H1 (cell line): ENCODE results near the gene SDSL. TPM values are rescaled to one million over a fixed set of nuclear protein-coding genes. Genes with fewer than 3 reads are reported as not detected.

ENCODE experiments used
- CTCF ChIA-PET: fragments of 300-600 bp; sonication (Branson Sonifier 250); formaldehyde crosslinking; loops from one replicate; lab custom pipeline; 2021; ENCODE audit not compliant: partially characterized antibody; lab: Charles Lee
- POLR2A ChIA-PET: fragments of 300-600 bp; sonication (Branson Sonifier 250); formaldehyde crosslinking; loops from one replicate; lab custom pipeline; 2021; ENCODE audit warnings: inconsistent platforms; ENCODE audit not compliant: partially characterized antibody; lab: Charles Lee
- DNase-seq, 2 experiments: peaks; one replicate each; pipeline versions ENCODE4 v3.0.0 to v3.0.0-alpha.2; 2010 to 2022; ENCODE audit warnings: low spot score in 2 of 2, low read depth in 1 of 2, mixed read lengths in 1 of 2
- FAIRE-seq: peaks from 2 replicates; lab custom pipeline; 2011; peaks lifted over from hg19 to GRCh38; lab: Jason Lieb, UNC
- H2AFZ ChIP-seq: 2 replicates; pipeline ENCODE4 v1.8.1; 2012; ENCODE audit warnings: low read length, inconsistent platforms
- H2AK5ac ChIP-seq: 2 replicates; pipeline ENCODE4 v1.6.1; 2013; ENCODE audit warnings: low read depth, low read length
- H2BK120ac ChIP-seq: replicated peaks from 2 replicates; pipeline ENCODE3; 2013; ENCODE audit warnings: low read depth, low read length, inconsistent platforms
- H2BK12ac ChIP-seq: 2 replicates; pipeline ENCODE4 v1.6.1; 2013; ENCODE audit warnings: low read depth, low read length
- H2BK15ac ChIP-seq: 2 replicates; pipeline ENCODE4 v1.6.1; 2013; ENCODE audit warnings: low read length
- H2BK20ac ChIP-seq: 2 replicates; pipeline ENCODE4 v1.6.1; 2013; ENCODE audit warnings: low read length
- H2BK5ac ChIP-seq: 2 replicates; pipeline ENCODE4 v1.6.1; 2013; ENCODE audit warnings: low read depth, low read length
- H3K14ac ChIP-seq: 2 replicates; pipeline ENCODE4 v1.6.1; 2013; ENCODE audit warnings: inconsistent platforms; ENCODE audit not compliant: insufficient read length
- H3K18ac ChIP-seq: 2 replicates; pipeline ENCODE4 v1.6.1; 2013; ENCODE audit warnings: low read length; ENCODE audit errors: extremely low read depth
- H3K23ac ChIP-seq: 2 replicates; pipeline ENCODE4 v1.6.1; 2013; ENCODE audit warnings: inconsistent platforms; ENCODE audit not compliant: insufficient read length
- H3K23me2 ChIP-seq: 2 replicates; pipeline ENCODE4 v1.6.1; 2013; ENCODE audit warnings: low read depth, low read length
- H3K27ac ChIP-seq: 2 replicates; pipeline ENCODE4 v1.6.1; 2011; ENCODE audit warnings: low read depth, low read length, inconsistent platforms
- H3K27me3 ChIP-seq, 4 experiments: replicated peaks in 1 of 4; 1 replicate in 1 of 4; 2 replicates in 3 of 4; pipeline versions ENCODE4 v1.6.1 to v1.8.1; 2011 to 2013; ENCODE audit warnings: low read length in 3 of 4, mild to moderate bottlenecking in 3 of 4, inconsistent platforms in 2 of 4, mixed read lengths in 2 of 4, moderate library complexity in 1 of 4; ENCODE audit not compliant: control insufficient read depth in 3 of 4, insufficient read depth in 3 of 4; ENCODE audit errors: extremely low read depth in 1 of 4
- H3K36me3 ChIP-seq, 4 experiments: 2 replicates each; pipeline versions ENCODE4 v1.6.1 to v1.8.1; 2011 to 2013; ENCODE audit warnings: mild to moderate bottlenecking in 4 of 4, low read length in 3 of 4, moderate library complexity in 2 of 4, control low read depth in 1 of 4, inconsistent platforms in 1 of 4; ENCODE audit not compliant: insufficient read depth in 4 of 4, control insufficient read depth in 2 of 4
- H3K4ac ChIP-seq: replicated peaks from 2 replicates; pipeline ENCODE3; 2013; ENCODE audit warnings: low read length, low read depth, mixed read lengths, inconsistent platforms; ENCODE audit not compliant: insufficient read length
- H3K4me1 ChIP-seq, 4 experiments: replicated peaks in 1 of 4; 1 replicate in 1 of 4; 2 replicates in 3 of 4; pipeline versions ENCODE4 v1.6.1 to v1.8.1; 2011 to 2013; ENCODE audit warnings: low read length in 3 of 4, inconsistent platforms in 2 of 4, mixed read lengths in 1 of 4; ENCODE audit not compliant: insufficient read depth in 4 of 4, control insufficient read depth in 3 of 4
- H3K4me2 ChIP-seq, 2 experiments: 2 replicates each; pipeline versions ENCODE4 v1.6.1 to v1.8.1; 2011 to 2013; ENCODE audit warnings: low read depth in 2 of 2, low read length in 2 of 2, control low read depth in 1 of 2, inconsistent platforms in 1 of 2, mild to moderate bottlenecking in 1 of 2; ENCODE audit not compliant: insufficient read depth in 1 of 2
- H3K4me3 ChIP-seq, 4 experiments: fragments of 200-600, 300-600 bp in 1 of 4; sonication (generic), shearing (Covaris generic), sonication (Bioruptor Twin) in 1 of 4; 2 replicates each; pipeline versions ENCODE4 v1.5.1 to v1.8.1; 2011 to 2016; ENCODE audit warnings: low read length in 4 of 4, low read depth in 3 of 4, control low read depth in 2 of 4, inconsistent platforms in 2 of 4, mild to moderate bottlenecking in 2 of 4, mixed read lengths in 1 of 4, moderate library complexity in 1 of 4; ENCODE audit not compliant: insufficient read depth in 2 of 4; ENCODE audit errors: extremely low read depth in 1 of 4
- H3K56ac ChIP-seq: replicated peaks from 2 replicates; pipeline ENCODE3; 2013; ENCODE audit warnings: low read depth, mild to moderate bottlenecking, mixed read lengths, low read length, inconsistent platforms; ENCODE audit not compliant: insufficient read length
- H3K79me1 ChIP-seq: 2 replicates; pipeline ENCODE4 v1.6.1; 2013; ENCODE audit warnings: low read depth, low read length, control low read depth
- H3K79me2 ChIP-seq, 2 experiments: 2 replicates each; pipeline versions ENCODE4 v1.6.1 to v1.8.1; 2012 to 2013; ENCODE audit warnings: low read length in 2 of 2, mild to moderate bottlenecking in 2 of 2, inconsistent platforms in 1 of 2; ENCODE audit not compliant: insufficient read depth in 2 of 2, control insufficient read depth in 1 of 2
- H3K9ac ChIP-seq, 4 experiments: replicated peaks in 1 of 4; 1 replicate in 1 of 4; 2 replicates in 3 of 4; pipeline versions ENCODE4 v1.6.1 to v1.8.1; 2011 to 2013; ENCODE audit warnings: low read depth in 3 of 4, low read length in 3 of 4, control low read depth in 2 of 4, mild to moderate bottlenecking in 2 of 4, moderate library complexity in 2 of 4, inconsistent platforms in 1 of 4; ENCODE audit errors: extremely low read depth in 1 of 4
- H3K9me3 ChIP-seq, 2 experiments: 2 replicates each; pipeline versions ENCODE4 v1.6.1 to v1.8.1; 2012 to 2013; ENCODE audit warnings: mild to moderate bottlenecking in 2 of 2, moderate library complexity in 2 of 2, control low read depth in 1 of 2, inconsistent platforms in 1 of 2, low read depth in 1 of 2, low read length in 1 of 2, mixed read lengths in 1 of 2; ENCODE audit not compliant: insufficient read depth in 2 of 2
- H4K20me1 ChIP-seq, 2 experiments: replicated peaks in 1 of 2; 2 replicates each; pipeline versions ENCODE3 to v1.8.1; 2011 to 2013; ENCODE audit warnings: inconsistent platforms in 2 of 2, low read length in 2 of 2, mild to moderate bottlenecking in 1 of 2; ENCODE audit not compliant: insufficient read depth in 2 of 2, control insufficient read depth in 1 of 2
- H4K5ac ChIP-seq: 2 replicates; pipeline ENCODE4 v1.6.1; 2013; ENCODE audit warnings: low read length, low read depth, mixed read lengths, inconsistent platforms; ENCODE audit not compliant: insufficient read length
- H4K8ac ChIP-seq: 2 replicates; pipeline ENCODE4 v1.8.0; 2013; ENCODE audit warnings: mild to moderate bottlenecking, moderate library complexity, low read length, inconsistent platforms; ENCODE audit not compliant: insufficient read depth; ENCODE audit errors: extremely low read depth
- H4K91ac ChIP-seq: replicated peaks from 2 replicates; pipeline ENCODE3; 2013; ENCODE audit warnings: low read length, mixed read lengths, inconsistent platforms; ENCODE audit not compliant: insufficient read length
- EP300 ChIP-seq, 2 experiments: IDR thresholded peaks; 1 replicate in 1 of 2; 2 replicates in 1 of 2; pipeline ENCODE4 v1.6.1; 2011 to 2012; ENCODE audit warnings: low read depth in 2 of 2, low read length in 2 of 2, mild to moderate bottlenecking in 2 of 2, borderline replicate concordance in 1 of 2, inconsistent platforms in 1 of 2, moderate library complexity in 1 of 2
- GABPA ChIP-seq: IDR thresholded peaks from 2 replicates; pipeline ENCODE4 v1.6.1; 2011; ENCODE audit warnings: mild to moderate bottlenecking, low read length, moderate library complexity, borderline replicate concordance; ENCODE audit not compliant: insufficient read depth
- KDM4A ChIP-seq: IDR thresholded peaks from one replicate; pipeline ENCODE4 v1.7.1; 2012; ENCODE audit warnings: low read depth, mild to moderate bottlenecking, moderate library complexity, low read length, inconsistent platforms; ENCODE audit not compliant: severe bottlenecking
- POLR2A ChIP-seq, 2 experiments: IDR thresholded peaks; 1 replicate in 1 of 2; 2 replicates in 1 of 2; pipeline ENCODE4 v1.6.1; 2011; ENCODE audit warnings: low read depth in 2 of 2, low read length in 2 of 2, mild to moderate bottlenecking in 2 of 2; ENCODE audit errors: control extremely low read depth in 1 of 2
- RNF2 ChIP-seq: fragments of 200-900, 300-1000 bp; sonication (generic); IDR thresholded peaks from 2 replicates; pipeline ENCODE4 v1.7.1; 2016; ENCODE audit warnings: borderline replicate concordance, low read depth, mild to moderate bottlenecking, antibody characterized with exemption, low read length; ENCODE audit not compliant: poor library complexity, severe bottlenecking; ENCODE audit errors: missing control alignments
- SAP30 ChIP-seq: fragments of 300-600 bp; sonication (generic); IDR thresholded peaks from 2 replicates; pipeline ENCODE4 v1.7.1; 2012; ENCODE audit warnings: low read length, moderate library complexity, mild to moderate bottlenecking, inconsistent platforms; ENCODE audit not compliant: insufficient read depth, insufficient replicate concordance
- SIX5 ChIP-seq: IDR thresholded peaks from 2 replicates; pipeline ENCODE4 v1.6.1; 2011; ENCODE audit warnings: mild to moderate bottlenecking, low read depth, low read length
- SRF ChIP-seq: IDR thresholded peaks from 2 replicates; pipeline ENCODE4 v1.6.1; 2011; ENCODE audit warnings: mild to moderate bottlenecking, low read depth, low read length, moderate library complexity
- TBP ChIP-seq: IDR thresholded peaks from 2 replicates; pipeline ENCODE4 v1.6.1; 2011; ENCODE audit warnings: low read depth, low read length, improper control_type of control experiment
- YY1 ChIP-seq: IDR thresholded peaks from 2 replicates; pipeline ENCODE4 v1.6.1; 2011; ENCODE audit warnings: low read depth, mild to moderate bottlenecking, low read length
- WGBS, 2 experiments: shearing (Covaris generic) in 1 of 2; methylation state at CpG; one replicate each; pipeline versions ENCODE4 v1.1.6 to v1.1.7; 2013 to 2015; ENCODE audit warnings: low lambda C conversion rate in 2 of 2, mixed read lengths in 2 of 2, inconsistent platforms in 1 of 2, low coverage in 1 of 2, missing lambda C conversion rate in 1 of 2; ENCODE audit not compliant: insufficient replicate concordance in 2 of 2, insufficient coverage in 1 of 2, insufficient read length in 1 of 2; ENCODE audit errors: extremely low coverage in 1 of 2, missing lambda C conversion rate in 1 of 2; 5-methylcytosine and 5-hydroxymethylcytosine counted together
- polyA plus RNA-seq, 7 experiments: library from polyadenylated mRNA; depleted of rRNA in 3 of 7; stranded (reverse) in 5 of 7; unstranded in 2 of 7; fragments of >200 nt in 5 of 7; fragments of 200-250 nt in 2 of 7; gene quantifications; 1 replicate in 5 of 7; 2 replicates in 1 of 7; 4 replicates in 1 of 7; pipeline versions ENCODE4 v1.2.1 to v1.2.3, GENCODE V29; 2011 to 2013; ENCODE audit warnings: missing spikeins in 2 of 7, mixed read lengths in 2 of 7
- total RNA-seq: library from RNA; stranded (reverse); fragmentation: NEBNext Ultra II Directional; extraction: Animal tissue kit (Norgen Biotek cat#: 25700); gene quantifications from 2 replicates; pipeline ENCODE4 v1.2.1, GENCODE V29; 2021

SDSL gene
- total and polyA plus RNA-seq, 2 of the 8 experiments (the other 6 are each of a cell fraction or from before 2014, with no cell fraction given): 0.69 to 1.3 TPM

DNA sequence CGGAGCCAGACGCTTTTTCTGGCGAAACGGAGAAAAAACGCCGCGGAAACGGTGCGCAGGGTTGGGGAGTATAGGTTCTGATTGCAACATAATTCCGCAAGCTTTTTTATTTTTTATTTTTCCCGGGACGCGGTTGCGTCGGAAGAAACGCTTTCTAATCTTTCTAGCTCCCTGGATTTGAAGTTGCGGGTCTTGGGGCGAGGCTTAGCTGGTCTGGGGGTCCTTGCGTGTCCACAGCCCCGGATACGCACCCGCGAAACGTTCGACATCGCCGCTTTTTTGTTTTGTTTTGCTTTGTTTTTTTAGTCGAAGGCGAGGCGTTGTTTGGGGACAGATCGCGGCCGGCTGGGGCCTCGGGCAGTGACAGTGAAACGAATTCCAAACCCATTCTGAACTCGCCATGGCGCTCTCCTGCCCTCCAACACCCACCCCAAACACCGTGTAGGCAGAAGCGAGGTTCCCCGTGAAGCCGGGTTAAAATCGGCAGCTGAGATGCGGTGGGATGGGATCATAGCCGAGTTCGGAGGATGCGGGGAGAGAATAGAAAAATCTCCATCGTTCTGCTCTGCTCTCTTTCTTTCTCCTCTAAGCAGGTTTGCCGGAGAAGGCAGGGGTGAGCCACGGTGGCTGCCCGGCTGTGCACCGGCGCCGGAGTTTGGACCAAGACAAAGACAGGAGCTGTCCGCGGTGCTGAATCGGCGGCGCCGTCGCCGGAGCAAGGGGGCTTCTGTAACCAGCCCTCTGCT lies 57.6 kb downstream of the SDSL start:
- no peak overlapping the region for H3K56ac ChIP-seq
- no peak overlapping the region for H3K14ac ChIP-seq
- CTCF ChIA-PET: interaction anchor here (0.6 to 4.7 kb wide), 13 partner anchors 8 to 308 kb away, joined by 3 to 30 read pairs (median 3); no protein-coding TSS in a partner anchor
- H2BK120ac ChIP-seq: no peak overlapping the region
- no peak overlapping the region for H4K91ac ChIP-seq
- H3K27ac ChIP-seq: no peak overlapping the region
- DNase-seq: peak in 1 of 2 experiments; percentile 96
- no peak overlapping the region for H3K4ac ChIP-seq
- peaks cover 0 to 10% (median 0%) of the 10 kb centered on the region in 4 experiments; a peak in 1 of 8 replicates for H3K36me3 ChIP-seq
- peaks cover 6 to 8% of the 10 kb centered on the region in 2 experiments for H4K20me1 ChIP-seq
- H3K4me3 ChIP-seq: peak overlapping the region; percentile 33 to 57 (median 50); a peak in 7 of 8 replicates
- peak overlapping the region in 3 of 4 experiments; percentile 15 to 42 (median 16); a peak in 1 of 7 replicates for H3K9ac ChIP-seq
- H2BK15ac ChIP-seq: peak overlapping the region; percentile 90; the same call in 1 of the 2 replicates
- 0 out of 2 replicates have a peak overlapping the region, but pooled peaks have one; percentile 94 for H2BK12ac ChIP-seq
- H2AK5ac ChIP-seq: no peak overlapping the region
- no peaks in the 10 kb centered on the region; the same call in 1 of the 2 replicates for H3K79me1 ChIP-seq
- H3K18ac ChIP-seq: peak overlapping the region; percentile 56
- H3K9me3 ChIP-seq: no peaks in the 10 kb centered on the region
- peaks cover 14 to 44% (median 21%) of the 10 kb centered on the region in 4 experiments for H3K4me1 ChIP-seq
- H4K5ac ChIP-seq: no peak overlapping the region
- 3% methylated on average over 61 of the region's 61 CpGs; no CpG with 5 or more reads in 1 of the 2 experiments for WGBS, 2 experiments
- peaks cover 14% of the 10 kb centered on the region for H3K23me2 ChIP-seq
- H3K79me2 ChIP-seq: no peaks in the 10 kb centered on the region; a peak in 1 of 4 replicates
- H2BK5ac ChIP-seq: no peak overlapping the region
- no peak overlapping the region for H2BK20ac ChIP-seq
- peaks cover 46 to 69% (median 64%) of the 10 kb centered on the region in 4 experiments for H3K27me3 ChIP-seq
- FAIRE-seq: no peak
- no peak overlapping the region for H4K8ac ChIP-seq
- H2AFZ ChIP-seq: no peak overlapping the region
- POLR2A ChIA-PET: interaction anchor here (1.6 to 3.7 kb wide), 3 partner anchors 9 to 14 kb away, joined by 7 to 15 read pairs (median 14); no protein-coding TSS in a partner anchor
- peak overlapping the region; percentile 81 to 93 for H3K4me2 ChIP-seq
- H3K23ac ChIP-seq: no peak overlapping the region
- TF ChIP-seq YY1 (peak; percentile 26; the same call in 1 of the 2 replicates), SRF (no peak), SAP30 (peak; percentile 91), RNF2 (peak; percentile 97), SIX5 (no peak), EP300 (IDR thresholded peaks at IDR 0.05; ENCODE audit: borderline replicate concordance in 1 of 2, low read depth in 2 of 2, low read length in 2 of 2) (peak in 1 of 2 experiments; percentile 79; a peak in 1 of 3 replicates), POLR2A (IDR thresholded peaks at IDR 0.05; ENCODE audit: control extremely low read depth in 1 of 2, low read depth in 2 of 2, low read length in 2 of 2) (no peak), TBP (peak; percentile 48), KDM4A (peak; percentile 29), GABPA (peak; percentile 77)
